GM20000 (cell line): ENCODE data around the gene CALHM2.

Experiments
- DNase-seq: peaks from one replicate; pipeline ENCODE4 v3.0.0; 2012; ENCODE audit warnings: low spot score
- TF ChIP-seq, protein P1 (sequence below): IDR thresholded peaks from 2 replicates; pipeline ENCODE4 v1.5.1; 2012; ENCODE audit warnings: mild to moderate bottlenecking, control low read depth; ENCODE audit errors: extremely low read depth, missing control alignments

Gene CALHM2, protein sequence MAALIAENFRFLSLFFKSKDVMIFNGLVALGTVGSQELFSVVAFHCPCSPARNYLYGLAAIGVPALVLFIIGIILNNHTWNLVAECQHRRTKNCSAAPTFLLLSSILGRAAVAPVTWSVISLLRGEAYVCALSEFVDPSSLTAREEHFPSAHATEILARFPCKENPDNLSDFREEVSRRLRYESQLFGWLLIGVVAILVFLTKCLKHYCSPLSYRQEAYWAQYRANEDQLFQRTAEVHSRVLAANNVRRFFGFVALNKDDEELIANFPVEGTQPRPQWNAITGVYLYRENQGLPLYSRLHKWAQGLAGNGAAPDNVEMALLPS

DNA sequence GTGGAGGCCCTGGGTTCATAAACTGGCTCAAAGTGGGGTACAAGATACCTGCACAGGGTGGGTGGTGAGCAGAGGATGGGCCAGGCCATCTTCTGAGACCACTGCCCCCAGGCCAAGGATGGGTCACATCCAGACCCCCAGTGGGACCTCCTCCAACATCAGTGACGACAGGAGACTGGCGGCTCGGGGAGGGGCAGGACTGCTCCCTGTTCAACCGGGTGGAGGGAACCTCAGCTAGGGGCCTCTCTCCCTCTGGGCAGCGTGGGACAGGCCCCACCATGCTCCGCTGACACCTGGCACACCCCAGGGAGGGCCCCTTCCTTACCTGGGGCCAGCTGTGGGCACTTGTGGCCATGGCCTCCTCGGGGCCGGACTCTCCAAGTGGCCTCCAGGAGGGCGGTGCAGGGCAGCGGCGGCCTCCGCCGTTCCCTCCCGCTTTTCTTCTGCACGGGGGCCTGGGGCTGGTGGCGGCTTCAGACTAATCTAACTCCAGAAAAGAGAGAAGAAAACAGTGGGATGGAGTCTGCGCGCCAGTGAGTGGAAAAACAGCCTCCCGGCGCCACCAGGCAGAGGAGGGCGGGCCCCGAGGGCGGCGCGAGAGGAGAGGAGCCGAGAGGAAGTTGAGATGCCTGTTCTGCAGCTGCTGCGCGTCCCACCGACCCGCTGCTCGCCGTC, at the start of gene CALHM2:
Gene CALHM2, minus strand, starts transcription at position 540 of the 675 bp plus-strand sequence. CDS start 2,429 bp downstream, outside the sequence.
- TF ChIP-seq, protein P1, sequence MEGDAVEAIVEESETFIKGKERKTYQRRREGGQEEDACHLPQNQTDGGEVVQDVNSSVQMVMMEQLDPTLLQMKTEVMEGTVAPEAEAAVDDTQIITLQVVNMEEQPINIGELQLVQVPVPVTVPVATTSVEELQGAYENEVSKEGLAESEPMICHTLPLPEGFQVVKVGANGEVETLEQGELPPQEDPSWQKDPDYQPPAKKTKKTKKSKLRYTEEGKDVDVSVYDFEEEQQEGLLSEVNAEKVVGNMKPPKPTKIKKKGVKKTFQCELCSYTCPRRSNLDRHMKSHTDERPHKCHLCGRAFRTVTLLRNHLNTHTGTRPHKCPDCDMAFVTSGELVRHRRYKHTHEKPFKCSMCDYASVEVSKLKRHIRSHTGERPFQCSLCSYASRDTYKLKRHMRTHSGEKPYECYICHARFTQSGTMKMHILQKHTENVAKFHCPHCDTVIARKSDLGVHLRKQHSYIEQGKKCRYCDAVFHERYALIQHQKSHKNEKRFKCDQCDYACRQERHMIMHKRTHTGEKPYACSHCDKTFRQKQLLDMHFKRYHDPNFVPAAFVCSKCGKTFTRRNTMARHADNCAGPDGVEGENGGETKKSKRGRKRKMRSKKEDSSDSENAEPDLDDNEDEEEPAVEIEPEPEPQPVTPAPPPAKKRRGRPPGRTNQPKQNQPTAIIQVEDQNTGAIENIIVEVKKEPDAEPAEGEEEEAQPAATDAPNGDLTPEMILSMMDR, result no peak
- DNase-seq, result peak; percentile 91

DNA sequence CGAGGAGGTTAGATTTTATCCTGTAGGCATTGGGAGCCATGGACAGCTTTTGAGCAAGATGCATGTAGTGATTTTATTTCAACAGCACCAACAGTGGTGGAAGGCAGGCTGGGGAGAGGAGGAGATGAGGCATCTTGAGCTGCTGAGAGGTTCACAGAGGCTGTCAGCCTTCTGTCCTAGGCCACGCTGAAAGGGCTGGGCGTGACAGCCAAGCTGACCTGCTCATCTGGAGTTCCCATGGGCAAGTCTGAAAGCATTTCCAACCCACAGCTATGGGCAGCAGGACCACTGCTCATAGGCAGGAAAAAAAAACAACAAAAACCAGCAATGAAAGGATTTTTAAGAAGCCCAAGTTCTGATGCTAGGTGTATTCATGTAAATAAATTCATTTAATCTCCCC, 49.0 kb upstream of the CALHM2 start:
- TF ChIP-seq, protein P1, result no peak

DNA sequence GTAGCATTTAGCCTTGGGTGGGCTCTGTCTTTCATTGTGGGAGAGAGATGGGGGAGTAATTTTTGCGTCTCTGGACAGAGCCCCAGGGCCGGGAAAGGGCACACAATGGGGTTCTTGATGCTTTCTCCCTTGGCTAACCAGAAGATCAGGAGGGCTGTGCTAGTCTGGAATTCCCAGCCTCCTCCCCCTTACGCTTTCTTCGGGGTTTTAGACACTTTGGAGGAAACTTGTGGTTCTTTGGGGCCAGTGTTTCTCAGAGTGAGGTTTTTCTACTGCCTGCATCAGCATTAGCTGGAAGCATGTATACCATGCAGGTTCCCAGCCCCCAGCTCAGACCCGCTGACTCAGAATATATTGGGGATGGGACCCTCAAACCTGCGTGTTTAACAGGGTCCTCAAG, 48.3 kb upstream of the CALHM2 start:
- DNase-seq, result no peak
- TF ChIP-seq, protein P1, result no peak

More for the DNA sequence above, 49.0 kb upstream of the CALHM2 start:
- DNase-seq, result no peak

GRCh38 chr10:103499881-103500280, 47.7 kb upstream of the CALHM2 start:
- TF ChIP-seq, protein P1, result no peak
- no peak for DNase-seq

DNA sequence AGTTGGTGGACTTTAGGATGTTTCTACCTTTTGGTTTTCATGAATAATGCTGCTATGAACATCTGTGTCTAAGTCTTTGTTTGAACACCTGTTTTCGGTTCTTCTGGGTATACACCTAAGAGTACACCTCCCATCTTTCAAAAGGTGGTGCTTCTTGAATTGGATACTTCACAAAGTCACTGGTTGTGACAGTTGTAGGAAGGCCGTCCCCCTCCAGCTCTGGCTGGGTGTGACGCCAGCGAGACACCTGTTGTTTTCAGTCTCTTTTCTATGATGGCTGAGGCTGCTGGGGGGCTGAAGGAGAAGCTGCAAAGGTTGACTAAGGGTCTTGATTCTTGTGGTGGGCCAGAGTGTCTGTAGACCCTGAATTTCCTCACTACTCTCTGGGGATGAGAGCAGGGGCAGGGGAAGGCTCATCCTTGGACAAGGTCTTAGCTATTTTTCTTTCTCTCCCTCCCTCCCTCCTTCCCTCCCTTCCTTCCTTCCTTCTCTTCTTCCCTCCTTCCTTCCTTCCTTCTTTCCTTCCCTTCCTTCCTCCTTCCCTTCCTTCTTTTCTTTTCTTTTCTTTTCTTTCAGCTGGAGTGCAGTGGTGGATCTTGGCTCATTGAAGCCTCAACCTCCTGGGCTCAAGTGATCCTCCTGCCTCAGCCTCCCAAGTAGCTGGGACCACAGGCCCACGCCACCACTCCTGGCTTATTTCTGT, 46.9 kb upstream of the CALHM2 start:
- TF ChIP-seq, protein P1, result no peak
- no peak for DNase-seq

- no peak for DNase-seq
- TF ChIP-seq, protein P1, result no peak
These were observed 45.2 kb upstream of the CALHM2 start for GRCh38 chr10:103497161-103497915.
